Testis (tissue), 2 donors: ENCODE data around the gene RCAN2.

Source experiments
- POLR2A ChIP-seq: fragments of 450-650 bp; IDR thresholded peaks from one replicate; pipeline ENCODE4 v1.6.1; 2017; ENCODE audit warnings: antibody characterized with exemption, mild to moderate bottlenecking, moderate library complexity
- TF ChIP-seq, protein P1 (sequence below), 3 experiments: fragments of 450-650 bp in 2 of 3; fragments of 200-600 bp in 1 of 3; sonication (generic) in 1 of 3; IDR thresholded peaks; one replicate each; pipeline ENCODE4 v1.5.1; 2016 to 2019; ENCODE audit warnings: antibody characterized with exemption in 3 of 3, mild to moderate bottlenecking in 2 of 3, moderate library complexity in 1 of 3

DNA sequence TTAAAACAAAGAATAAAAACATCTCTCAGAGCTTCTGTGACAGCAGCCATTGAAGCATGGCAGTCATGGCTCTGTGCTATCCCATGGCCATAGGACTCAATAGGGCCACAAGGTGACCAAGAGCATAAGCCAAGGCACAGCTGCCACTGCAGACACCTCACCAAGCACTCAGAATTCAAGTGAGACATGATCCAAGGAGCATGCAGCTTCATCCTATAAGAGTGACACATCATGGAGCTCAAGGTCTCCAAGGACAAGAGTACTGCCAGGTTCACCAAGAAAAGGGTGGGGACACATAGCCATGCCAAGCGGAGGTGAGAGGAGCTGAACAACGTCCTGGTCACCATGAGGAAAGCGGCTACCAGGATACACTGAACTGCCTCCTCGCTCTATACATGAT, 53.0 kb downstream of the RCAN2 start:
- TF ChIP-seq, protein P1, sequence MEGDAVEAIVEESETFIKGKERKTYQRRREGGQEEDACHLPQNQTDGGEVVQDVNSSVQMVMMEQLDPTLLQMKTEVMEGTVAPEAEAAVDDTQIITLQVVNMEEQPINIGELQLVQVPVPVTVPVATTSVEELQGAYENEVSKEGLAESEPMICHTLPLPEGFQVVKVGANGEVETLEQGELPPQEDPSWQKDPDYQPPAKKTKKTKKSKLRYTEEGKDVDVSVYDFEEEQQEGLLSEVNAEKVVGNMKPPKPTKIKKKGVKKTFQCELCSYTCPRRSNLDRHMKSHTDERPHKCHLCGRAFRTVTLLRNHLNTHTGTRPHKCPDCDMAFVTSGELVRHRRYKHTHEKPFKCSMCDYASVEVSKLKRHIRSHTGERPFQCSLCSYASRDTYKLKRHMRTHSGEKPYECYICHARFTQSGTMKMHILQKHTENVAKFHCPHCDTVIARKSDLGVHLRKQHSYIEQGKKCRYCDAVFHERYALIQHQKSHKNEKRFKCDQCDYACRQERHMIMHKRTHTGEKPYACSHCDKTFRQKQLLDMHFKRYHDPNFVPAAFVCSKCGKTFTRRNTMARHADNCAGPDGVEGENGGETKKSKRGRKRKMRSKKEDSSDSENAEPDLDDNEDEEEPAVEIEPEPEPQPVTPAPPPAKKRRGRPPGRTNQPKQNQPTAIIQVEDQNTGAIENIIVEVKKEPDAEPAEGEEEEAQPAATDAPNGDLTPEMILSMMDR (IDR thresholded peaks at IDR 0.05), result no peak
- TF ChIP-seq POLR2A, result no peak
